ENCODE data around the gene TBC1D22A. TPM values are rescaled to one million over a fixed set of nuclear protein-coding genes. Genes with fewer than 3 reads are reported as not detected.

The TBC1D22A gene
- total and polyA plus RNA-seq, 10 of the 15 experiments (the other 5 are each of a cell fraction or from before 2014, with no cell fraction given): 0.63 to 44.7 (median 27.4) TPM

DNA sequence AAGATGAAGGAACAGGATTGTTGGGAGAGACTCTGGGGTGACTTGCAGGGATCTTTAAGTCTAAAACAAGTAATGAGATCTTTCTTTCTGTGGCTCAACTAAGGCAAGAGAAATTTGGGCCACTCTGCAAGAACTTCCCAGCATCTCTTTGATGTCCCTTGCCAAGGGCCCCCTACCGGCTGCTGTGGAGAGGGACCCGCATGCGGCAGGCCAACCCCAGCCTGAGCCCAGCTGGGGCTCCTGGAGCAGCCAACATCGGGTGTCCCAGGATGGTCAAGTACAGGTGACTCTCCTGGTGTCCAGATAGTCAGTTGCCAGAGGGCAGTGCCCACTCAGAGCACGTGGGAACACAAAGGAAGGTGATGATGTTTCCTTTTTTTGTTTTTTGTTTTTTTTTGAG, 363.2 kb downstream of the TBC1D22A start:
- ChIA-PET RAD21 (ENCODE audit: unreplicated experiment) (no interaction called here), POLR2A (no interaction called here), SMC1A (ENCODE audit: uncharacterized antibody, unreplicated experiment) (no interaction called here), CTCF (no interaction called here)
- Histone ChIP-seq H2AFZ (ENCODE audit: control insufficient read depth, low read depth, low read length) (no peak overlapping the region), H3K79me2 (ENCODE audit: control insufficient read depth, insufficient read depth, low read length) (no peaks in the 10 kb centered on the region), H3K4me1 (ENCODE audit: control insufficient read depth, insufficient read depth, low read length) (no peaks in the 10 kb centered on the region), H3K27me3 (replicated peaks in 1 of 2; ENCODE audit: control insufficient read depth in 2 of 2, insufficient read depth in 2 of 2, low read length in 1 of 2) (no peaks in the 10 kb centered on the region), H3K9ac (ENCODE audit: control insufficient read depth, insufficient read depth, low read length) (no peak overlapping the region), H3K27ac (ENCODE audit: control insufficient read depth, insufficient read depth) (no peak overlapping the region), H3K4me3 (no peak overlapping the region), H3K9me3 (replicated peaks; ENCODE audit: control insufficient read depth, insufficient read depth, low read length) (no peaks in the 10 kb centered on the region), H4K20me1 (ENCODE audit: control insufficient read depth, insufficient read depth) (no peaks in the 10 kb centered on the region), H3K4me2 (ENCODE audit: control insufficient read depth, insufficient read depth) (no peak overlapping the region), H3K36me3 (ENCODE audit: control insufficient read depth in 2 of 2, insufficient read depth in 2 of 2, low read length in 1 of 2) (peaks cover 0 to 1% of the 10 kb centered on the region in 2 experiments; a peak in 2 of 4 replicates)
- intact Hi-C loops (cut with micrococcal nuclease; ENCODE audit: unreplicated experiment): no loop called here
- ATAC-seq (no peak), FAIRE-seq (no peak), DNase-seq (ENCODE audit: low read depth, low spot score) (no peak)
- WGBS (ENCODE audit: insufficient coverage, insufficient replicate concordance, low lambda C conversion rate, missing lambda C conversion rate): 71% methylated on average over 5 of the region's 5 CpGs
- in situ Hi-C loops (cut with MboI): no loop called here
- TF ChIP-seq SPI1 (IDR thresholded peaks at IDR 0.05; ENCODE audit: borderline replicate concordance, insufficient read depth, low read depth, low read length) (no peak), ZBED1 (IDR thresholded peaks at IDR 0.05; ENCODE audit: borderline replicate concordance) (no peak)
- no TSS peak for BruUV-seq (replicated peaks)

DNA sequence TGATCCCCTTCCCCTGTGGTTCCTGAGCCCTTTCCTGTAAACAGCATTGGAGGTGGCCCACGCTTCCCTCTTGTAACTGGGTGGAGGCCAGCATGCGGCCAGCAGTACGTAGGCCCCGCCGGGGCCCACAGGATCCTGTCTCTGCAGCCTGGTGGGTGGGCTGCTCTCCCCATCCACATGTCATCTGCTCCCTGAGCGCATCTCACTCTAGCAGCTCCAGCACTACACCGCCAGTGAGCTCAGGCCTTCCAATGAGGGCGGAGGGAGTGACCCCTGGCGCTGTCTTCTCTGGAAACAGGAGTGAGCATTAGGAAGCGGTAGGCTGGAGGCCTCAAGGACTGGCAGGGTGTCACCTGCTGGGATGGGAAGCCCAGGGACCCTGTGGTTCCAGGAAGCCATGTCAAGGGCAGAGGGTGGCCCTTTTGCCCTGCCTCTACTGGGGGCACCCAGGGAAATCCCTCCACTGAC, 363.9 kb downstream of the TBC1D22A start:
- FAIRE-seq (no peak), ATAC-seq (no peak), DNase-seq (ENCODE audit: low read depth, low spot score) (no peak)
- Histone ChIP-seq H3K4me1 (ENCODE audit: control insufficient read depth, insufficient read depth, low read length) (no peaks in the 10 kb centered on the region), H3K9me3 (replicated peaks; ENCODE audit: control insufficient read depth, insufficient read depth, low read length) (no peaks in the 10 kb centered on the region), H3K36me3 (ENCODE audit: control insufficient read depth in 2 of 2, insufficient read depth in 2 of 2, low read length in 1 of 2) (peaks cover 0 to 1% of the 10 kb centered on the region in 2 experiments; a peak in 2 of 4 replicates), H4K20me1 (ENCODE audit: control insufficient read depth, insufficient read depth) (no peaks in the 10 kb centered on the region), H2AFZ (ENCODE audit: control insufficient read depth, low read depth, low read length) (no peak overlapping the region), H3K4me3 (no peak overlapping the region), H3K9ac (ENCODE audit: control insufficient read depth, insufficient read depth, low read length) (no peak overlapping the region), H3K27me3 (replicated peaks in 1 of 2; ENCODE audit: control insufficient read depth in 2 of 2, insufficient read depth in 2 of 2, low read length in 1 of 2) (no peaks in the 10 kb centered on the region), H3K79me2 (ENCODE audit: control insufficient read depth, insufficient read depth, low read length) (no peaks in the 10 kb centered on the region), H3K4me2 (ENCODE audit: control insufficient read depth, insufficient read depth) (no peak overlapping the region), H3K27ac (ENCODE audit: control insufficient read depth, insufficient read depth) (no peak overlapping the region)
- 100% methylated on average over 10 of the region's 10 CpGs for WGBS (ENCODE audit: insufficient coverage, insufficient replicate concordance, low lambda C conversion rate, missing lambda C conversion rate)
- SMC1A ChIA-PET (ENCODE audit: uncharacterized antibody, unreplicated experiment): no interaction called here
- RAD21 ChIA-PET (ENCODE audit: unreplicated experiment): no interaction called here
- intact Hi-C loops (cut with micrococcal nuclease; ENCODE audit: unreplicated experiment) (no loop called here), in situ Hi-C loops (cut with MboI) (no loop called here)
- BruUV-seq (replicated peaks): no TSS peak
- CTCF ChIA-PET: no interaction called here
- POLR2A ChIA-PET: no interaction called here
- TF ChIP-seq BMI1 (IDR thresholded peaks at IDR 0.05; ENCODE audit: borderline replicate concordance): no peak
- no peak for TF ChIP-seq SMC3 (IDR thresholded peaks at IDR 0.05; ENCODE audit: borderline replicate concordance, low read length)
- TF ChIP-seq, protein P1, sequence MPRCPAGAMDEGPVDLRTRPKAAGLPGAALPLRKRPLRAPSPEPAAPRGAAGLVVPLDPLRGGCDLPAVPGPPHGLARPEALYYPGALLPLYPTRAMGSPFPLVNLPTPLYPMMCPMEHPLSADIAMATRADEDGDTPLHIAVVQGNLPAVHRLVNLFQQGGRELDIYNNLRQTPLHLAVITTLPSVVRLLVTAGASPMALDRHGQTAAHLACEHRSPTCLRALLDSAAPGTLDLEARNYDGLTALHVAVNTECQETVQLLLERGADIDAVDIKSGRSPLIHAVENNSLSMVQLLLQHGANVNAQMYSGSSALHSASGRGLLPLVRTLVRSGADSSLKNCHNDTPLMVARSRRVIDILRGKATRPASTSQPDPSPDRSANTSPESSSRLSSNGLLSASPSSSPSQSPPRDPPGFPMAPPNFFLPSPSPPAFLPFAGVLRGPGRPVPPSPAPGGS (IDR thresholded peaks at IDR 0.05; ENCODE audit: borderline replicate concordance, insufficient read depth, low read depth, low read length, poor library complexity, severe bottlenecking): no peak
- TF ChIP-seq, protein P2, sequence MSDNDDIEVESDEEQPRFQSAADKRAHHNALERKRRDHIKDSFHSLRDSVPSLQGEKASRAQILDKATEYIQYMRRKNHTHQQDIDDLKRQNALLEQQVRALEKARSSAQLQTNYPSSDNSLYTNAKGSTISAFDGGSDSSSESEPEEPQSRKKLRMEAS (IDR thresholded peaks at IDR 0.05; ENCODE audit: low read depth, low read length): no peak
- TF ChIP-seq, protein P3, sequence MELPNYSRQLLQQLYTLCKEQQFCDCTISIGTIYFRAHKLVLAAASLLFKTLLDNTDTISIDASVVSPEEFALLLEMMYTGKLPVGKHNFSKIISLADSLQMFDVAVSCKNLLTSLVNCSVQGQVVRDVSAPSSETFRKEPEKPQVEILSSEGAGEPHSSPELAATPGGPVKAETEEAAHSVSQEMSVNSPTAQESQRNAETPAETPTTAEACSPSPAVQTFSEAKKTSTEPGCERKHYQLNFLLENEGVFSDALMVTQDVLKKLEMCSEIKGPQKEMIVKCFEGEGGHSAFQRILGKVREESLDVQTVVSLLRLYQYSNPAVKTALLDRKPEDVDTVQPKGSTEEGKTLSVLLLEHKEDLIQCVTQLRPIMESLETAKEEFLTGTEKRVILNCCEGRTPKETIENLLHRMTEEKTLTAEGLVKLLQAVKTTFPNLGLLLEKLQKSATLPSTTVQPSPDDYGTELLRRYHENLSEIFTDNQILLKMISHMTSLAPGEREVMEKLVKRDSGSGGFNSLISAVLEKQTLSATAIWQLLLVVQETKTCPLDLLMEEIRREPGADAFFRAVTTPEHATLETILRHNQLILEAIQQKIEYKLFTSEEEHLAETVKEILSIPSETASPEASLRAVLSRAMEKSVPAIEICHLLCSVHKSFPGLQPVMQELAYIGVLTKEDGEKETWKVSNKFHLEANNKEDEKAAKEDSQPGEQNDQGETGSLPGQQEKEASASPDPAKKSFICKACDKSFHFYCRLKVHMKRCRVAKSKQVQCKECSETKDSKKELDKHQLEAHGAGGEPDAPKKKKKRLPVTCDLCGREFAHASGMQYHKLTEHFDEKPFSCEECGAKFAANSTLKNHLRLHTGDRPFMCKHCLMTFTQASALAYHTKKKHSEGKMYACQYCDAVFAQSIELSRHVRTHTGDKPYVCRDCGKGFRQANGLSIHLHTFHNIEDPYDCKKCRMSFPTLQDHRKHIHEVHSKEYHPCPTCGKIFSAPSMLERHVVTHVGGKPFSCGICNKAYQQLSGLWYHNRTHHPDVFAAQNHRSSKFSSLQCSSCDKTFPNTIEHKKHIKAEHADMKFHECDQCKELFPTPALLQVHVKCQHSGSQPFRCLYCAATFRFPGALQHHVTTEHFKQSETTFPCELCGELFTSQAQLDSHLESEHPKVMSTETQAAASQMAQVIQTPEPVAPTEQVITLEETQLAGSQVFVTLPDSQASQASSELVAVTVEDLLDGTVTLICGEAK (IDR thresholded peaks at IDR 0.05; ENCODE audit: borderline replicate concordance): no peak
- TF ChIP-seq MEF2B (IDR thresholded peaks at IDR 0.05; ENCODE audit: partially characterized antibody, poor library complexity, severe bottlenecking): no peak
- TF ChIP-seq MTA3 (IDR thresholded peaks at IDR 0.05; ENCODE audit: borderline replicate concordance, low read length): no peak

All from GM12878 (cell line).